HG03354 (cell line): ENCODE measurements around the gene GNA12.
"Not testable (repeated sequence)": the region's sequence is repeated elsewhere in the genome, so short reads cannot be mapped to it uniquely, and the experiment has no call there.

Experiments used
- ATAC-seq: cut with Tn5 transposase; IDR thresholded peaks from one replicate; pipeline ENCODE4 v1.9.1; 2021; ENCODE audit warnings: mild to moderate bottlenecking; ENCODE audit not compliant: unreplicated experiment, poor library complexity, severe bottlenecking

The GNA12 gene

DNA sequence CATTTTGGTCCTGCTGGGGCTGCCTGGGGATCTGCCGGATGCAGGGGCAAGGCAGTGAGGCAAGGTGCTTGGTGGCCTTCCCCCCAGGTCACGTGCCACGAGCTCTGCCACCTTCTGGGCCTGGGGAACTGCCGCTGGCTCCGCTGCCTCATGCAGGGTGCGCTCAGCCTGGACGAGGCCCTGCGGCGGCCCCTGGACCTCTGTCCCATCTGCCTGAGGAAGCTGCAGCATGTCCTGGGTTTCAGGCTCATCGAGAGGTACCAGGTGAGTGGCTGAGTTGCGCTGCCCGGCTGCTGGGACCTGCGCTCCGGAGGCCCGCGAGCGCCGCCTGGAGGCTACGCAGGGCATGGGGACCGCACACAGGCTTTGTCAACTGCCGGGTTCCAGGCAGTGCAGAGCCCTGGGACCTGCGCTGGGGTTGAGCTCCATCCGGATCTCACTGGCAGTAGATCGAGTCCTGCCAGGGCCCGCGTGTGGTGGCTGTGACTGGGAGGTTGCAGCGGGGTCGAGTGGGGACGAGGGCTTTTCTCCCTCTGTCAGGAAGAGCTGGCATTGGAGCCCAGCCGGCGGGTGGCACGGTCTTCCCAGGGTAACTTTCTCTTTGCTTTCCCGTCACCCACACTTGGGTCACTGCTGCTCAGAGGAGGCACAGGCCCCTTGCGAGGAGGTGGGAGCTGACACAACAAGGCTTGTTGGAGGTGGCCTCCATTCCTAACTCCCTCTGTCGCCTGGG is 134.4 kb downstream of the GNA12 start:
- ATAC-seq: peak; percentile 83

DNA sequence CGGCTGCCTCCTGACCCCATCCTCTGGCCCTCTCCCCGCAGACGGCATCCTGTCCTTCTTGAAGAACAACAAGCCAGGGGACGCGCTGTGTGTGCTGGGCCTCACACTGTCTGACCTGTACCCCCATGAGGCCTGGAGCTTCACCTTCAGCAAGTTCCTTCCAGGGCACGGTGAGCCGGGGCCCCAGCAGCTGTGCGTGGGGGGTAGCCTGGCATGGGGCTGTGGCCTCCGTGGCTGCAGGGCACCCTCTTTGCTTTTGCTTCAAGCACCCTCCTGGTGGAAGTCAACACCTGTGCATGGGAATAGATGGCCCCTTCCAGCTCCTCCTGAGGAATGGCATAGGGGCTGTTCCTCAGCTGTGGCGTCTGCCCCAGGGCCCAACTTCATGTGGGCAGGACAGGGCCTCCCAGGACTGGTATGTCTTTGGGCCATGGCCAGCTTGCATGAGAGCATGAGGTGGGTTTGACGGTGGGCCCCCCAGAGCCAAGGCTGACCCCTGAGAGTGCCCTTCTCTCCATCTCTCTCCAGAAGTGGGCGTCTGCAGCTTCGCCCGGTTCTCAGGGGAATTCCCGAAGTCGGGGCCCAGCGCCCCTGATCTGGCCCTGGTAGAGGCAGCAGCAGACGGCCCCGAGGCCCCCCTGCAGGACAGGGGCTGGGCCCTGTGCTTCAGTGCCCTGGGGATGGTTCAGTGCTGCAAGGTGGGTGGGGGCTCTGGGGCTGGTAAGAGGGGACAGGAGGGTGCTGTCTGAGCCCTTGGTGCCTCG is 135.4 kb downstream of the GNA12 start:
- ATAC-seq: no peak

DNA sequence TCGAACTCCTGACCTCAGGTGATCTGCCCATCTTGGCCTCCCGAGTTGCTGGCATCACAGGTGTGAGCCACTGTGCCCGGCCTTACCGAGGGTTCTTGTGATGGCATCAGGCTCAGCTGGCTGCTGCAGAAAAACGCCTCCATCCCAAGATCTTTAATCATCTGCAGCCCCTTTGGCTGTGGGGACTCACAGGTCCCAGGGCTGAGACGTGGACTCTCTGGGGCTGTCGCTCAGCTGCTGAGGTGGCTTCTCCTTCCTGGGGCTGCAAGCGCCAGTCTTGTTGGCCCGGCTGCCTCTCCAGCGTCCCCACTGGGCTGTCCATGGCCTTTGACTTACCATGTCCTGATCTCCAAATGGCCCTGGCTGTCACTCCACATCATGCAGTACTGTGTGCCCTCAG is 136.1 kb downstream of the GNA12 start:
- ATAC-seq: no peak

DNA sequence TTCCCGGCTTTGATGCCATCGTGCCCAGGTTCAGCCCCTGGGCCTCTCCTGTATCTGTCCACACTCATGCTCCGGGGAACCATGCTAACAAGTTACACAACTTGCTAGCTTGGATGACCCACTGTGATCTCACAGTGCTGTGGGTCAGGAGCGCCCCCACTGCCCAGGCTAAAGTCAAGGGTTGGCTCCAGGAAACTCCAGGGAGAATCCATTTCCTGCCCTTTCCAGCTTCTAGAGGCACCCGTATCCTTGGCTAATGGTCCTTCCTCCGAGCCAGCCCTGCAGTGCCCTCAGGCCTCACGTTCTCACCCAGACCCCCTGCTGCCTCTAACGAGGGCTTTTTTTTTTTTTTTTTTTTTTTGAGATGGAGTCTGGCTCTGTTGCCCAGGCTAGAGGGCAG is 136.6 kb downstream of the GNA12 start:
- no peak for ATAC-seq

DNA sequence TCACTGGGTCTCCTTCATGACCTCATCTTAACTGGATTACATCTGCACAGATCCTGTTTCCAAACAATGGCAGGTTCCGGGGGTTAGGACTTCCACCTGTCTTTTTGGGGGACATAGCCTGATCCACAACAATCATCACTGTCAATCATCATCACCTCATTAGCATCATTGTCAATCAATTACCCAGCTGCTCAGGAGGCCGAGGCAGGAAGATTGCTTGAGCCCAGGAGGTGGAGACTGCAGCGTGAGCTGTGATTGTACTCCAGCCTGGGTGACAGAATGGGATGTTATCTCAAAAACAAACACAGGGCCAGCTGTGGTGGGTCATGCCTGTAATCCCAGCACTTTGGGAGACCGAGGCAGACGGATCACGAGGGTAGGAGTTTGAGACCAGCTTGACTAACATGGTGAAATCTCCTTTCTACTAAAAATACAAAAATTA is 137.4 kb downstream of the GNA12 start:
- ATAC-seq: no peak

DNA sequence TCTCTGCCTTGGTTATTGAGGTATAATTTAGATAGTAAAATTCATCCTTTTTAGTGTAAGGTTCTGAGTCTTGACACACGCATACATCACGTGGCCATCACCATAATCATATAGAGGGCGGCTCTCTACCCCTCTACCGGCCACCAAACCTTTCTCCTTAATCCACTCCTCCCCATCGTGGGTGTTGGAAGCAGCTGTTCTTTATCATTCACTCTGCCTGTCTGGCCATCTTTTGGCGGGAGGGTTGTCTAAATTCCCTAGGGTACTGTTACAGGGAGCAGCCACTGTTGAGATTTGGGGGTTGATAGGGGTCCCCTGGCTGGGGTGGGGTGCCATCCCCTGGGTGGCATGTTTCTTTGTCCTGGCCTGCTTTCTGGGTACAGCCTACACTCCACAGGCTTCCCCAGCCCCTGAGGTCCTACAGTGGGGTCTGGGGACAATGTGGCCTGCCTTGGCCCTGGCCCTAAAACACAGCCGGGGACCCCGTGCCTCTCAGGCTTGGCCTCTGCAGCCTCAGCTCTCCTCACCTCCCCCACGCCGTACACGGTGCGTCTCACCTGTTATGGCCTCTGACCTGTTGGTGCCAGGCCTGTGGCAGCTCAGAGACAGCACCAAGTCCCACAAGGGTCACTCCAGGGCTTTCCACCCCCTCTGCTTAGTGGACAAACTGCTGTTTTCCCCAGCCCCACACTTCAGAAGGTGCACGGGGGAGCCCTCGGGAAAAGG is 138.6 kb downstream of the GNA12 start:
- no peak for ATAC-seq

DNA sequence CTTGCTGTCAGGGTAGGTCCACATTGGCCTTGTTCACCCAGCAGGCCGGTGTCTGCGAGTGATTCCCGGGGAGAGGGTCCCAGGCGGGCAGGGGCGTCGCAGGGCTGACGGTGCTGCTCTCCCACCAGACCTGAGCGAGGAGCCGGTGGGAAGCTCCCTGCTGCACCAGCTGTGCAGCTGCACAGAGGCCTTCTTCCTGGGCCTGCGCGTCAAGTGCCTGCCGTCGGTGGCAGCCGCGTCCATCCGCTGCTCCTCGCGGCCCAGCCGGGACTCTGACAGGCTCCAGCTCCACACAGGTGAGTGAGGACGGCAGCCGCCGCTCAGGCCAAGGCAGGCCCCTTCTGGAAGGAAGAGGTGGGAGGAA is 141.5 kb downstream of the GNA12 start:
- no peak for ATAC-seq

DNA sequence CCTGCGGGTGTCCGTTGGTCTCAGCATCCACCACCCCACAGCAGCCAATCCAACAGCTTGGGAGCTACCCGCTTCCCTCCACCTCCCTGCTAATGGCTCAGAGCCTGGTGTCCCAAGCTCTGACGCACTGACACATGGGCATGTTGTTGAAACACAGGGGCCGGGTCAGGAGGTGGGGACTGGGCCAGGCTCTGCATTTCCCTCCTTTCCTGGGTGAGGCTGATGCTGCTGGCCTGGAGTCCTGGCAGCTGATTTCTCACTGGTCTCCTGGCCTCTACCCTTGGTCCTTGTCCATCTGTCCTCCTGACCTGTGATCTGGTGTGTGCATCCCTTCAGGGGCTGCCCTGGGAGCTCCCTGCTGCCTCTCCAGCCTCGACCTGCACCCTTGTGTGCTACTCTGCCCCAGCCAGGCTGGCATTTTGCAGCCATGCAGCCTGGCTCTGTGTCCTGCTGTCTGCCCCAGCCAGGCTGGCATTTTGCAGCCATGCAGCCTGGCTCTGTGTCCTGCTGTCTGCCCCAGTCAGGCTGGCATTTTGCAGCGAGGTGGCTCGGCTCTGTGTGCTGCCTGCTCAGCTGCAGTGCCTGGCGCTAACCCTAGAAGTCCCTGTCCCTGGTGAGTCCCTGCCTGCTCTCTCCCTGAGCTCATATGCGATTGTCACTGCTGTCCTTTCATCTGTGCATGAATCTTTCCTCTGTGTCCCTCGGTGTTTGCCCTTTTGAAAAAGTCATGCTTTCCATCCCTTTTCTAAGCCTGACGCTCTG is 142.1 kb downstream of the GNA12 start:
- ATAC-seq: no peak

DNA sequence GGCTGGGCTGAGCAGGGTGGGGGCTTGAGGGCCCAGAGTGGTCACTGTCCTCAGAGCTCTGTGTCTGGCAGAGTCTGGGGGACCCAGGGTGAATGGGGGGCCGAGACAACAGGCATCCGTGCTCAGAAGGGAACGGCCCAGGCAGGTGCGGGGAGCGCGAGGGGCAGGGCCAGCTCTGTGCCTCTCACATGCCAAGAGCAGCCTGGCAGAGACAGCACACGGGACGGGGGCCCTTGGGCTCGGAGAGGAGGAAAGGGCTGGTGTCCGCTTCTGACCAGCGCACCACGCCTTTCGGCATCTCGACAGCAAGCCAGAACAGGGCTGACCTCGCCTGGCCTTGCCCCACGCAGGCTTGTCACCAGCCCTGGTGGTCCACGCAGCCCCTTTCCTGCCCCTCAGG is 142.7 kb downstream of the GNA12 start:
- no peak for ATAC-seq

DNA sequence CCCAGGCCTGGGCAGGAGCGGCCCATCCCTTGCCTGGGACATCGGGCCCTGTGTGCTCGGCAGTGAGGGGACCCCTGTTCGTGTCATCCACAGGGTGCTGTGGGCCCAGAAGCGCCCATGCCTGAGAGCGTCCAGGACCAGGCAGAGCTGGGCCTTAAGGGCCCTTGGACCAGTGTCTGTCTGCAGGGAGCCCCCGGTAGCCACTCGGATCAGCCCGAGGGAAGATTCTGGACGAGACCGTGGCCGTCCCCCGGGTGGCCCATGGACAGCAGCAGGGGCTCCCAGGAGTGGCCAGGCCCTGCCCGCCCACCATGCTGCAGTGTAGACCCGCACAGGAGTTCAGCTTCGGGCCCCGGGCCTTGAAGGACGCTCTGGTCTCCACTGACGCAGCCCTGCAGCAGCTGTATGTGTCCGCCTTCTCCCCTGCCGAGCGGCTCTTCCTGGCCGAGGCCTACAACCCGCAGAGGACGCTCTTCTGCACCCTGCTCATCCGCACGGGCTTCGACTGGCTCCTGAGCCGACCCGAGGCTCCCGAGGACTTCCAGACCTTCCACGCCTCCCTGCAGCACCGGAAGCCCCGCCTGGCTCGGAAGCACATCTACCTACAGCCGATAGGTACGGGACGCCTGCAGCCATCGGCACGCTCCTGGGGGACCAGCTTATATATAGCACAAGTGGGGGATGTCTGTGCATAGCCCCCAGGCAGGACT is 143.8 kb downstream of the GNA12 start:
- ATAC-seq: no peak

DNA sequence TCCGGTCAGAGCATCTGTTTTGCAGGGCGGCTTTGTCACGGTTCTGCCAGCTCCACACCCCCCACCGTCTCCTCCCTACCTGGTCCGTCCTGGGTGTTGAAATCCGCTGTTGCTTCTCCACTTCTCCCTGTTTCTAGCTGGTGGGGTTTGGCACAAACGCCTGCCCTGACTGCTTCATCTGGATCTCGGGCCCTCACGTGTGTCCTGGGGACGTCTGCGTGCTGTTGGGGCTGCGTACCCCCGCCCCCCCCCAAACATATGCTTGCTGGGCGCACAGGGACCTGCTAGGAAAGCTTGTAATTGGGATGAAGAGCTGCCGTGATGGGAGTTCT is 144.9 kb downstream of the GNA12 start:
- ATAC-seq: no peak

DNA sequence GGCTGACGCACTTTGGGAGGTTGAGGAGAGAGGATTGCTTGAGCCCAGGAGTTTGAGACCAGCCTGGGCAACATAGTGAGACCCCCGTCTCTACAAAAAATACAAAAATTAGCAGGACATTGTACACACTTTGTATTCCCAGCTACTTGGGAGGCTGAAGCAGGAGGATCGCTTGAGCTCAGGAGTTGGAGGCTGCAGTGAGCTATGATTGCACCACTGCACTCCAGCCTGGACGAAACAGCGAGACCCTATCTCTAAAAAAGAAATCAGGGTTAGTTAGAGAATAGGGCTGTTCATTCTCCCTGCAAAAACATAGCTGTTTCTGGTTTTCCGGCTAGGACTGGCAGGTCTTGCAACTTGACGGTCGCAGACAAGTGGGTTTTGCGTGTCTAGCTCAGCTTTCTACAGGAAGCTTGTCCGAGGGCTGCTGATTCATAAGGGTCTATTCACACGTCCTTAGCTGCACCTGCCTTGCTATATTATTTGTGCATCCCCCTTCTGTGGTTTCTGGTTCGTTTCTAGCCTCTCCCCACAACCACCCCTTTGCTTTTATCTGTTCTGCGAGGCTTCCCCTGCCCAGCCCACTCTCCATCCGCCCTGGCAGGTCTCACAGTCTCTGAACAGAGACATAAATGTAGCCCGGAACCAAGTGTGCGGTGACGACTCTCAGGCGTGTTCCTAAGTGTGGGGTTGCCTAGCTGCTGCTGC is 145.4 kb downstream of the GNA12 start:
- peak; percentile 93 for ATAC-seq

DNA sequence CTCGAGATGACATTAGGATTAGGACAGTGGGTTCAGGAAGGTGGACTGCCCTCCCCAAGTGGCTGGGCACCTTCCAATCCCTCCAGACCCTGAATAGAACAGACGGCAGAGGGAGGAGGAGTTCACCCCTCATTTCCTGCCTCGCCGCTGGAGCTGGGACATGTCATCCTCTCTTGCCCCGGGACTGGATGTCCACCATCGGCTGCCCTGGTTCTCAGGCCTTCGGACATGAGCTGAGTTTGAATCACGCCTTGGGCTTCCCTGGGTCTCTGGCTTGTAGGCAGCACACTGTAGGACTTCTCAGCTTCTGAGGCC is 150.0 kb downstream of the GNA12 start:
- not testable (repeated sequence) for ATAC-seq

DNA sequence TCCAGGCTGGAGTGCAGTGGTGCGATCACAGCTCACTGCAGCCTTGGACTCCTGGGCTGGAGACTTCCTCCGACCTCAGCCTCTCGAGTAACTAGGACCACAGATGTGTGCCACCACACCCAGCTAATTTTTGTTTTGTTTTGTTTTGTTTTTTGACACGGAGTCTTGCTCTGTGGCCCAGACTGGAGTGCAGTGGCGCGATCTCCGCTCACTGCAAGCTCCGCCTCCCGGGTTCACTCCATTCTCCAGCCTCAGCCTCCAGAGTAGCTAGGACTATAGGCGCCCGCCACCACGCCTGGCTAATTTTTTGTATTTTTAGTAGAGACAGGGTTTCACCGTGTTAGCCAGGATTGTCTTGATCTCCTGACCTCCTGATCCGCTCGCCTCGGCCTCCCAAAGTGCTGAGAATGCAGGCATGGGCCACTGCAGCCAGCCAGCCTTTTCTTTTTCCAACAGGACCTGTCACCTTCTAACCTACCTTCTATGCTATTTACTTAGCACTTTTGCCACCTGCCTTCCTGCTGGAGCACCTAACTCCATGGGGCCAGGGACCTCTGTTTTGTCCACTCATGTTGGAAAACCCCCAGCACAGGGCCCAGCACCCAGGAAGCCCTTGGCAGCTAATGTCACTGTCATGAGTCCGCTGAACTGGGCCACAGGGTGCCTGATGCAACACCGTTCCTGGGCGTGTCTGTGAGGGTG is 150.5 kb downstream of the GNA12 start:
- not testable (repeated sequence) for ATAC-seq

DNA sequence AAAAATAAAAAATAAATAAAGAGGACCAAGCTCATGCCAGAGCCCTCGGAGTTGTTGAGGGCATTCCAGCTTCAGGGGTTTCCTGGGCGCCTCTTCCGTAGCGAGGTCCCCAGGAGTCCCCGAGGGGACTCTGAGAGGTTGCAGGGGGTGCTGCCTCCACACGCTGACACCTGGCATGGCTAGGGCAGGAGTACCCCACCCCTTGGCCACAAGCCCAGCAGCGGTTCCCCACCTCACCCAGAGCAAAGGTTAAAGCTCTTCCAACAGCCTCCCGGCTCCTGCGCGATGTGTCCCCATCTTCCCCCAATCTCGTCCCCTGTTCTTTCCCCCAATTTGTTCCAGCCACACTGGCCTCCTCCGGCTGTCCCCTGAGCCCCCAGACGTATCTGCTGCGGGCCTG is 151.6 kb downstream of the GNA12 start:
- ATAC-seq: no peak

DNA sequence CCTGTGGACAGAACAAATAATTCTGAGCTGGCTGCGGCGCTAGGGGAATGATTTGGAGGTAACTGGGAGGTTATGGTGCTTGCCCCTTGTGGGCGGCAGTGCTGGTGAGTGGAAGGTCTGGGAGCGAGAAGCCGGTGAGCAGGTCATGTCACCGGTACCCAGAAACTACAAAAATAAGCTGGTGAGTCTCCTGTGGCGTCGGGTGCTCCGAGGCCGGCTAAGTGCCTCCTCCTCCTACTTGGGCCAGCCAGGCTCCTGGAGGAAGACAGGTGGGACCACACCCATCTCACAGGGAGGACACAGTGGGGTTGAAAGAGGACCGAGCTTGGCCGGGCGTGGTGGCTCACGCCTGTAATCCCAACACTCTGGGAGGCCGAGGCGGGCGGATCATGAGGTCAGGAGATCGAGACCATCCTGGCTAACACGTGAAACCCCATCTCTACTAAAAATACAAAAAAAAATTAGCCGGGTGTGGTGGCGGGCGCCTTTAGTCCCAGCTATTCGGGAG is 152.1 kb downstream of the GNA12 start:
- not testable (repeated sequence) for ATAC-seq

DNA sequence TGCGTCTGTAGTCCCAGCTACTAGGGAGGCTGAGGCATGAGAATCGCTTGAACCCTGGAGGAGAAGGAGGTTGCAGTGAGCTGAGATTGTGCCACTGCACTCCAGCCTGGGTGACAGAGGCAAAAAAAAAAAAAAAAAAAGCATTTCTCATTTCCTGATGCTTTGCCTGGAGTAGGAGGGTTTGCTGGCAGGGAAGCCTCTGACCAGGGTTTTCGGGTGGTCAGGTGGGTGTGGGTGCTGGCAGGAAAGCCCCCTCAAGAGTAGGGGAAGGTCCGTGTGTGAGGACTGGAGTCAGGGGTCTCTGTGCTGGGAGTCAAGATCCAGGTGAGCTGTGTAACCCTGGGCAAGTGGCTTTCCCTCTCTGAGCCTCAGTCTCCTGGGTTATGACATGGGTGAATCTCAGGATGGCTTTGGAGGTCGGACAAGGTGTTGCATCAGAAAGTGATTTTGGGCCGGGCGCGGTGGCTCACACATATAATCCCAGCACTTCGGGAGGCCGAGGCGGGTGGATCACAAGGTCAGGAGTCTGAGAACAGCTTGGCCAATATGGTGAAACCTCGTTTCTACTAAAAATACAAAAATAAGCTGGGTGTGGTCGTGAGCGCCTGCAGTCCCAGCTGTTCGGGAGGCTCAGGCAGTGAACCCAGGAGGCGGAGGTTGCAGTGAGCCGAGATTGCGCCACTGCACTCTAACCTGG is 152.9 kb downstream of the GNA12 start:
- ATAC-seq: no peak
